Loucy (cell line): ENCODE data around the gene ALKBH3.

Experiments used
- H2AFZ ChIP-seq: fragments of 200-600 bp; sonication (generic); 2 replicates; pipeline ENCODE4 v1.6.0; 2016; ENCODE audit warnings: antibody characterized with exemption, mild to moderate bottlenecking, low read length, moderate library complexity
- H3F3A ChIP-seq: fragments of 200-600 bp; 2 replicates; pipeline ENCODE4 v1.6.0; 2016; ENCODE audit warnings: antibody characterized with exemption, low read depth, mild to moderate bottlenecking
- H3K27me3 ChIP-seq: fragments of 200-600 bp; sonication (generic); 2 replicates; pipeline ENCODE4 v1.6.1; 2014; ENCODE audit warnings: low read length, mild to moderate bottlenecking; ENCODE audit not compliant: insufficient read depth, poor library complexity, severe bottlenecking
- H3K36me3 ChIP-seq: fragments of 200-600 bp; sonication (generic); 2 replicates; pipeline ENCODE4 v1.6.1; 2016; ENCODE audit warnings: low read length; ENCODE audit not compliant: insufficient read depth
- H3K4me1 ChIP-seq: fragments of 200-600 bp; sonication (generic); 2 replicates; pipeline ENCODE4 v1.5.1; 2014; ENCODE audit warnings: low read length, mild to moderate bottlenecking; ENCODE audit not compliant: insufficient read depth, poor library complexity, severe bottlenecking
- H3K4me2 ChIP-seq: fragments of 200-600 bp; sonication (generic); 2 replicates; pipeline ENCODE4 v1.6.0; 2014; ENCODE audit warnings: antibody characterized with exemption, low read length, low read depth, mild to moderate bottlenecking; ENCODE audit not compliant: poor library complexity, severe bottlenecking
- H3K4me3 ChIP-seq: fragments of 200-600 bp; sonication (generic); 2 replicates; pipeline ENCODE4 v1.5.1; 2014; ENCODE audit warnings: low read length, mild to moderate bottlenecking, mixed read lengths; ENCODE audit not compliant: poor library complexity, severe bottlenecking
- H3K79me2 ChIP-seq: fragments of 200-600 bp; sonication (generic); 2 replicates; pipeline ENCODE4 v1.6.1; 2014; ENCODE audit warnings: low read length; ENCODE audit not compliant: insufficient read depth
- H3K9ac ChIP-seq: fragments of 200-600 bp; sonication (generic); 2 replicates; pipeline ENCODE4 v1.6.0; 2014; ENCODE audit warnings: mild to moderate bottlenecking, low read depth, low read length, moderate library complexity; ENCODE audit not compliant: poor library complexity, severe bottlenecking
- H3K9me2 ChIP-seq: fragments of 200-600 bp; sonication (generic); replicated peaks from 2 replicates; pipeline ENCODE4 v1.6.1; 2016; ENCODE audit warnings: low read depth, low read length, mixed read lengths
- H3K9me3 ChIP-seq: fragments of 200-600 bp; sonication (generic); 2 replicates; pipeline ENCODE4 v1.6.1; 2014; ENCODE audit warnings: mild to moderate bottlenecking, antibody characterized with exemption, low read length, low read depth; ENCODE audit not compliant: insufficient read depth
- H4K20me1 ChIP-seq: fragments of 200-600 bp; sonication (generic); 2 replicates; pipeline ENCODE4 v1.6.0; 2014; ENCODE audit warnings: antibody characterized with exemption, low read length, mild to moderate bottlenecking; ENCODE audit not compliant: insufficient read depth, poor library complexity, severe bottlenecking
- CTCF ChIP-seq: fragments of 200-600 bp; sonication (generic); conservative IDR thresholded peaks from 2 replicates; pipeline ENCODE4 v1.5.1; 2014; ENCODE audit warnings: mild to moderate bottlenecking, antibody characterized with exemption, low read length
- EZH2phosphoT487 ChIP-seq: fragments of 200-600 bp; IDR thresholded peaks from 2 replicates; pipeline ENCODE4 v1.6.1; 2018; ENCODE audit warnings: antibody characterized with exemption, mild to moderate bottlenecking, moderate library complexity, borderline replicate concordance

ALKBH3 gene

GRCh38 chr11:43852057-43852636 is 28.5 kb upstream of the ALKBH3 start:
- H3K4me3 ChIP-seq, result no peak overlapping the region
- no peaks in the 10 kb centered on the region for H3K79me2 ChIP-seq
- no peak overlapping the region for H2AFZ ChIP-seq
- H3K27me3 ChIP-seq, result no peaks in the 10 kb centered on the region
- peaks cover 9% of the 10 kb centered on the region; the same call in 1 of the 2 replicates for H3K36me3 ChIP-seq
- H3K9me2 ChIP-seq, result no peaks in the 10 kb centered on the region
- H3F3A ChIP-seq, result no peaks in the 10 kb centered on the region
- peak; percentile 97 for TF ChIP-seq CTCF
- no peak for TF ChIP-seq EZH2phosphoT487
- no peaks in the 10 kb centered on the region for H3K9me3 ChIP-seq
- H3K4me1 ChIP-seq, result no peaks in the 10 kb centered on the region
- no peak overlapping the region for H3K4me2 ChIP-seq
- no peak overlapping the region for H3K9ac ChIP-seq
- no peaks in the 10 kb centered on the region for H4K20me1 ChIP-seq

- Histone ChIP-seq H4K20me1 (no peaks in the 10 kb centered on the region), H3F3A (no peaks in the 10 kb centered on the region), H3K79me2 (no peaks in the 10 kb centered on the region), H3K27me3 (no peaks in the 10 kb centered on the region), H3K9ac (no peak overlapping the region), H2AFZ (no peak overlapping the region), H3K4me3 (no peak overlapping the region), H3K9me3 (no peaks in the 10 kb centered on the region), H3K9me2 (no peaks in the 10 kb centered on the region), H3K4me1 (no peaks in the 10 kb centered on the region), H3K36me3 (peaks cover 9% of the 10 kb centered on the region; the same call in 1 of the 2 replicates), H3K4me2 (no peak overlapping the region)
- TF ChIP-seq EZH2phosphoT487 (no peak), CTCF (no peak)
Measured at GRCh38 chr11:43853781-43854180, 26.9 kb upstream of the ALKBH3 start.

- TF ChIP-seq EZH2phosphoT487 (no peak), CTCF (no peak)
- no peak overlapping the region for H2AFZ ChIP-seq
Measured at GRCh38 chr11:43856993-43857392, 23.6 kb upstream of the ALKBH3 start.

More at GRCh38 chr11:43856993-43857392, 23.6 kb upstream of the ALKBH3 start:
- Histone ChIP-seq H3K4me1 (no peaks in the 10 kb centered on the region), H3F3A (no peaks in the 10 kb centered on the region), H3K27me3 (no peaks in the 10 kb centered on the region), H3K9me3 (no peaks in the 10 kb centered on the region), H3K4me2 (no peak overlapping the region), H3K79me2 (no peaks in the 10 kb centered on the region), H3K9me2 (no peaks in the 10 kb centered on the region), H4K20me1 (no peaks in the 10 kb centered on the region), H3K9ac (no peak overlapping the region), H3K36me3 (peaks cover 9% of the 10 kb centered on the region; the same call in 1 of the 2 replicates), H3K4me3 (no peak overlapping the region)
